H1 (cell line): ENCODE data around the gene GRIK4. TPM values are rescaled to one million over a fixed set of nuclear protein-coding genes. Genes with fewer than 3 reads are reported as not detected.

ENCODE experiments used
- CTCF ChIA-PET: fragments of 300-600 bp; sonication (Branson Sonifier 250); formaldehyde crosslinking; loops from one replicate; lab custom pipeline; 2021; ENCODE audit not compliant: partially characterized antibody; lab: Charles Lee
- POLR2A ChIA-PET: fragments of 300-600 bp; sonication (Branson Sonifier 250); formaldehyde crosslinking; loops from one replicate; lab custom pipeline; 2021; ENCODE audit warnings: inconsistent platforms; ENCODE audit not compliant: partially characterized antibody; lab: Charles Lee
- DNase-seq, 2 experiments: peaks; one replicate each; pipeline versions ENCODE4 v3.0.0 to v3.0.0-alpha.2; 2010 to 2022; ENCODE audit warnings: low spot score in 2 of 2, low read depth in 1 of 2, mixed read lengths in 1 of 2
- FAIRE-seq: peaks from 2 replicates; lab custom pipeline; 2011; peaks lifted over from hg19 to GRCh38; lab: Jason Lieb, UNC
- H2AFZ ChIP-seq: 2 replicates; pipeline ENCODE4 v1.8.1; 2012; ENCODE audit warnings: low read length, inconsistent platforms
- H2AK5ac ChIP-seq: 2 replicates; pipeline ENCODE4 v1.6.1; 2013; ENCODE audit warnings: low read depth, low read length
- H2BK120ac ChIP-seq: replicated peaks from 2 replicates; pipeline ENCODE3; 2013; ENCODE audit warnings: low read depth, low read length, inconsistent platforms
- H2BK12ac ChIP-seq: 2 replicates; pipeline ENCODE4 v1.6.1; 2013; ENCODE audit warnings: low read depth, low read length
- H2BK15ac ChIP-seq: 2 replicates; pipeline ENCODE4 v1.6.1; 2013; ENCODE audit warnings: low read length
- H2BK20ac ChIP-seq: 2 replicates; pipeline ENCODE4 v1.6.1; 2013; ENCODE audit warnings: low read length
- H2BK5ac ChIP-seq: 2 replicates; pipeline ENCODE4 v1.6.1; 2013; ENCODE audit warnings: low read depth, low read length
- H3K14ac ChIP-seq: 2 replicates; pipeline ENCODE4 v1.6.1; 2013; ENCODE audit warnings: inconsistent platforms; ENCODE audit not compliant: insufficient read length
- H3K18ac ChIP-seq: 2 replicates; pipeline ENCODE4 v1.6.1; 2013; ENCODE audit warnings: low read length; ENCODE audit errors: extremely low read depth
- H3K23ac ChIP-seq: 2 replicates; pipeline ENCODE4 v1.6.1; 2013; ENCODE audit warnings: inconsistent platforms; ENCODE audit not compliant: insufficient read length
- H3K23me2 ChIP-seq: 2 replicates; pipeline ENCODE4 v1.6.1; 2013; ENCODE audit warnings: low read depth, low read length
- H3K27ac ChIP-seq: 2 replicates; pipeline ENCODE4 v1.6.1; 2011; ENCODE audit warnings: low read depth, low read length, inconsistent platforms
- H3K27me3 ChIP-seq, 4 experiments: replicated peaks in 1 of 4; 1 replicate in 1 of 4; 2 replicates in 3 of 4; pipeline versions ENCODE4 v1.6.1 to v1.8.1; 2011 to 2013; ENCODE audit warnings: low read length in 3 of 4, mild to moderate bottlenecking in 3 of 4, inconsistent platforms in 2 of 4, mixed read lengths in 2 of 4, moderate library complexity in 1 of 4; ENCODE audit not compliant: control insufficient read depth in 3 of 4, insufficient read depth in 3 of 4; ENCODE audit errors: extremely low read depth in 1 of 4
- H3K36me3 ChIP-seq, 4 experiments: 2 replicates each; pipeline versions ENCODE4 v1.6.1 to v1.8.1; 2011 to 2013; ENCODE audit warnings: mild to moderate bottlenecking in 4 of 4, low read length in 3 of 4, moderate library complexity in 2 of 4, control low read depth in 1 of 4, inconsistent platforms in 1 of 4; ENCODE audit not compliant: insufficient read depth in 4 of 4, control insufficient read depth in 2 of 4
- H3K4ac ChIP-seq: replicated peaks from 2 replicates; pipeline ENCODE3; 2013; ENCODE audit warnings: low read length, low read depth, mixed read lengths, inconsistent platforms; ENCODE audit not compliant: insufficient read length
- H3K4me1 ChIP-seq, 4 experiments: replicated peaks in 1 of 4; 1 replicate in 1 of 4; 2 replicates in 3 of 4; pipeline versions ENCODE4 v1.6.1 to v1.8.1; 2011 to 2013; ENCODE audit warnings: low read length in 3 of 4, inconsistent platforms in 2 of 4, mixed read lengths in 1 of 4; ENCODE audit not compliant: insufficient read depth in 4 of 4, control insufficient read depth in 3 of 4
- H3K4me2 ChIP-seq, 2 experiments: 2 replicates each; pipeline versions ENCODE4 v1.6.1 to v1.8.1; 2011 to 2013; ENCODE audit warnings: low read depth in 2 of 2, low read length in 2 of 2, control low read depth in 1 of 2, inconsistent platforms in 1 of 2, mild to moderate bottlenecking in 1 of 2; ENCODE audit not compliant: insufficient read depth in 1 of 2
- H3K4me3 ChIP-seq, 4 experiments: fragments of 200-600, 300-600 bp in 1 of 4; sonication (generic), shearing (Covaris generic), sonication (Bioruptor Twin) in 1 of 4; 2 replicates each; pipeline versions ENCODE4 v1.5.1 to v1.8.1; 2011 to 2016; ENCODE audit warnings: low read length in 4 of 4, low read depth in 3 of 4, control low read depth in 2 of 4, inconsistent platforms in 2 of 4, mild to moderate bottlenecking in 2 of 4, mixed read lengths in 1 of 4, moderate library complexity in 1 of 4; ENCODE audit not compliant: insufficient read depth in 2 of 4; ENCODE audit errors: extremely low read depth in 1 of 4
- H3K56ac ChIP-seq: replicated peaks from 2 replicates; pipeline ENCODE3; 2013; ENCODE audit warnings: low read depth, mild to moderate bottlenecking, mixed read lengths, low read length, inconsistent platforms; ENCODE audit not compliant: insufficient read length
- H3K79me1 ChIP-seq: 2 replicates; pipeline ENCODE4 v1.6.1; 2013; ENCODE audit warnings: low read depth, low read length, control low read depth
- H3K79me2 ChIP-seq, 2 experiments: 2 replicates each; pipeline versions ENCODE4 v1.6.1 to v1.8.1; 2012 to 2013; ENCODE audit warnings: low read length in 2 of 2, mild to moderate bottlenecking in 2 of 2, inconsistent platforms in 1 of 2; ENCODE audit not compliant: insufficient read depth in 2 of 2, control insufficient read depth in 1 of 2
- H3K9ac ChIP-seq, 4 experiments: replicated peaks in 1 of 4; 1 replicate in 1 of 4; 2 replicates in 3 of 4; pipeline versions ENCODE4 v1.6.1 to v1.8.1; 2011 to 2013; ENCODE audit warnings: low read depth in 3 of 4, low read length in 3 of 4, control low read depth in 2 of 4, mild to moderate bottlenecking in 2 of 4, moderate library complexity in 2 of 4, inconsistent platforms in 1 of 4; ENCODE audit errors: extremely low read depth in 1 of 4
- H3K9me3 ChIP-seq, 2 experiments: 2 replicates each; pipeline versions ENCODE4 v1.6.1 to v1.8.1; 2012 to 2013; ENCODE audit warnings: mild to moderate bottlenecking in 2 of 2, moderate library complexity in 2 of 2, control low read depth in 1 of 2, inconsistent platforms in 1 of 2, low read depth in 1 of 2, low read length in 1 of 2, mixed read lengths in 1 of 2; ENCODE audit not compliant: insufficient read depth in 2 of 2
- H4K20me1 ChIP-seq, 2 experiments: replicated peaks in 1 of 2; 2 replicates each; pipeline versions ENCODE3 to v1.8.1; 2011 to 2013; ENCODE audit warnings: inconsistent platforms in 2 of 2, low read length in 2 of 2, mild to moderate bottlenecking in 1 of 2; ENCODE audit not compliant: insufficient read depth in 2 of 2, control insufficient read depth in 1 of 2
- H4K5ac ChIP-seq: 2 replicates; pipeline ENCODE4 v1.6.1; 2013; ENCODE audit warnings: low read length, low read depth, mixed read lengths, inconsistent platforms; ENCODE audit not compliant: insufficient read length
- H4K8ac ChIP-seq: 2 replicates; pipeline ENCODE4 v1.8.0; 2013; ENCODE audit warnings: mild to moderate bottlenecking, moderate library complexity, low read length, inconsistent platforms; ENCODE audit not compliant: insufficient read depth; ENCODE audit errors: extremely low read depth
- H4K91ac ChIP-seq: replicated peaks from 2 replicates; pipeline ENCODE3; 2013; ENCODE audit warnings: low read length, mixed read lengths, inconsistent platforms; ENCODE audit not compliant: insufficient read length
- ATF2 ChIP-seq: IDR thresholded peaks from 2 replicates; pipeline ENCODE4 v1.6.1; 2012; ENCODE audit warnings: low read length, inconsistent platforms
- CTCF ChIP-seq, 3 experiments: IDR thresholded peaks; 1 replicate in 2 of 3; 2 replicates in 1 of 3; pipeline versions ENCODE4 v1.5.1 to v1.6.1; 2011; ENCODE audit warnings: low read length in 3 of 3, mild to moderate bottlenecking in 3 of 3, inconsistent platforms in 2 of 3, low read depth in 1 of 3, moderate library complexity in 1 of 3; ENCODE audit not compliant: insufficient read depth in 1 of 3; ENCODE audit errors: control extremely low read depth in 1 of 3
- WGBS, 2 experiments: shearing (Covaris generic) in 1 of 2; methylation state at CpG; one replicate each; pipeline versions ENCODE4 v1.1.6 to v1.1.7; 2013 to 2015; ENCODE audit warnings: low lambda C conversion rate in 2 of 2, mixed read lengths in 2 of 2, inconsistent platforms in 1 of 2, low coverage in 1 of 2, missing lambda C conversion rate in 1 of 2; ENCODE audit not compliant: insufficient replicate concordance in 2 of 2, insufficient coverage in 1 of 2, insufficient read length in 1 of 2; ENCODE audit errors: extremely low coverage in 1 of 2, missing lambda C conversion rate in 1 of 2; 5-methylcytosine and 5-hydroxymethylcytosine counted together
- polyA plus RNA-seq, 7 experiments: library from polyadenylated mRNA; depleted of rRNA in 3 of 7; stranded (reverse) in 5 of 7; unstranded in 2 of 7; fragments of >200 nt in 5 of 7; fragments of 200-250 nt in 2 of 7; gene quantifications; 1 replicate in 5 of 7; 2 replicates in 1 of 7; 4 replicates in 1 of 7; pipeline versions ENCODE4 v1.2.1 to v1.2.3, GENCODE V29; 2011 to 2013; ENCODE audit warnings: missing spikeins in 2 of 7, mixed read lengths in 2 of 7
- total RNA-seq: library from RNA; stranded (reverse); fragmentation: NEBNext Ultra II Directional; extraction: Animal tissue kit (Norgen Biotek cat#: 25700); gene quantifications from 2 replicates; pipeline ENCODE4 v1.2.1, GENCODE V29; 2021

The GRIK4 gene
- total and polyA plus RNA-seq, 2 of the 8 experiments (the other 6 are each of a cell fraction or from before 2014, with no cell fraction given): 1.2 to 2.9 TPM

DNA sequence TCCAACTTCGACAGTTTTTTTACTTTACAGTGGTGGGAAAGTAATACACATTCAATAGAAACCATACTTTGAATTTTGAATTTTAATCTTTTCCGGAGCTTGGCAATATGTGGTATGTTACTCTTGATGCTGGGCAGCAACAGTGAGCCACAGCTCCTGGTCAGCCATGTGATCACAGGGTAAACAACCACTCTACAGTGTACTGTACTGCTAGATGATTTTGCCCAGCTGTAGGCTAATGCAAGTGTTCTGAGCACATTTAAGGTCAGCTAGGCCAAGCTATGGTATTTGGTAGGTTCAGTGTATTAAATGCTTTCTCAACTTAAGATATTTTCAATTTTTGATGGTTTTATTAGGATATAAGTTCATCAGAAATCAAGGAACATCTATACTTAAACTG, 48.7 kb upstream of the GRIK4 start:
- Histone ChIP-seq H3K23me2 (no peaks in the 10 kb centered on the region), H3K56ac (no peak overlapping the region), H2AFZ (no peak overlapping the region), H3K14ac (no peak overlapping the region), H3K4me3 (no peak overlapping the region), H4K8ac (no peak overlapping the region), H3K27ac (no peak overlapping the region), H2BK20ac (no peak overlapping the region), H2BK12ac (no peak overlapping the region), H2BK5ac (no peak overlapping the region), H3K4ac (no peak overlapping the region), H2BK15ac (no peak overlapping the region), H4K20me1 (peaks cover 0 to 2% of the 10 kb centered on the region in 2 experiments), H3K4me1 (no peaks in the 10 kb centered on the region), H4K91ac (no peak overlapping the region), H3K79me2 (no peaks in the 10 kb centered on the region), H2AK5ac (no peak overlapping the region), H3K4me2 (no peak overlapping the region), H3K79me1 (no peaks in the 10 kb centered on the region), H3K18ac (no peak overlapping the region), H3K36me3 (peaks cover 6 to 48% (median 21%) of the 10 kb centered on the region in 4 experiments), H4K5ac (no peak overlapping the region), H3K27me3 (no peaks in the 10 kb centered on the region), H3K9me3 (no peaks in the 10 kb centered on the region), H3K23ac (no peak overlapping the region), H3K9ac (no peak overlapping the region), H2BK120ac (no peak overlapping the region)
- FAIRE-seq: no peak
- POLR2A ChIA-PET: no interaction called here
- 90% methylated on average over 2 of the region's 2 CpGs; no CpG with 5 or more reads in 1 of the 2 experiments for WGBS, 2 experiments
- DNase-seq: no peak
- TF ChIP-seq ATF2: no peak
- no peak for TF ChIP-seq CTCF (IDR thresholded peaks at IDR 0.05; ENCODE audit: control extremely low read depth in 1 of 3, insufficient read depth in 1 of 3, low read depth in 1 of 3, low read length in 3 of 3)
- CTCF ChIA-PET: no interaction called here
